SK-N-SH (cell line): ENCODE measurements around the gene SCT.

Source experiments
- CTCF ChIP-seq: fragments of 200-600 bp; sonication (generic); IDR thresholded peaks from 2 replicates; pipeline ENCODE4 v1.6.1; 2017; ENCODE audit warnings: antibody characterized with exemption, mild to moderate bottlenecking, moderate library complexity
- EP300 ChIP-seq, 2 experiments: IDR thresholded peaks; 2 replicates each; pipeline versions ENCODE4 v1.4.0 to v1.6.1; 2012; ENCODE audit warnings: borderline replicate concordance in 1 of 2, low read depth in 1 of 2, low read length in 1 of 2
- EZH2phosphoT487 ChIP-seq: fragments of 200-600 bp; sonication (generic); IDR thresholded peaks from 2 replicates; pipeline ENCODE4 v1.6.1; 2017; ENCODE audit warnings: low read depth, mixed run types, mild to moderate bottlenecking, antibody characterized with exemption, moderate library complexity, borderline replicate concordance
- GABPA ChIP-seq: IDR thresholded peaks from 2 replicates; pipeline ENCODE4 v1.4.0; 2012; ENCODE audit warnings: low read depth, mild to moderate bottlenecking
- NRF1 ChIP-seq: IDR thresholded peaks from 2 replicates; pipeline ENCODE4 v1.6.1; 2012; ENCODE audit warnings: low read depth, mild to moderate bottlenecking, low read length
- RAD21 ChIP-seq: IDR thresholded peaks from 2 replicates; pipeline ENCODE4 v1.6.1; 2012; ENCODE audit warnings: mild to moderate bottlenecking, low read length
- REST ChIP-seq: IDR thresholded peaks from 2 replicates; pipeline ENCODE4 v1.6.1; 2012; ENCODE audit warnings: mild to moderate bottlenecking, low read depth, low read length, moderate library complexity
- SIN3A ChIP-seq: IDR thresholded peaks from 2 replicates; pipeline ENCODE4 v1.6.1; 2012; ENCODE audit warnings: low read depth, mild to moderate bottlenecking, low read length, moderate library complexity, borderline replicate concordance
- TAF1 ChIP-seq: IDR thresholded peaks from 2 replicates; pipeline ENCODE4 v1.6.1; 2012; ENCODE audit warnings: low read depth, mild to moderate bottlenecking, low read length, moderate library complexity, borderline replicate concordance
- YY1 ChIP-seq: IDR thresholded peaks from 2 replicates; pipeline ENCODE4 v1.4.0; 2012; ENCODE audit warnings: low read depth, mild to moderate bottlenecking

GRCh38 chr11:587546-587945, 39.4 kb downstream of the SCT start:
- no peak for TF ChIP-seq YY1
- TF ChIP-seq TAF1: no peak
- no peak for TF ChIP-seq CTCF
- TF ChIP-seq RAD21: no peak
- no peak for TF ChIP-seq GABPA
- TF ChIP-seq EZH2phosphoT487: no peak
- no peak for TF ChIP-seq NRF1
- no peak for TF ChIP-seq REST
- no peak for TF ChIP-seq SIN3A
- TF ChIP-seq EP300 (IDR thresholded peaks at IDR 0.05; ENCODE audit: borderline replicate concordance in 1 of 2, low read depth in 1 of 2, low read length in 1 of 2): no peak
